SHP77 treated with DMSO at 0.1 percent for 48 hours (cell line): ENCODE results near the gene MARCHF10.
A peak's percentile ranks its signal among the peaks of the same experiment; 100 is the strongest.
"Not testable (repeated sequence)": the region's sequence is repeated elsewhere in the genome, so short reads cannot be mapped to it uniquely, and the experiment has no call there.

Experiments used
- DNase-seq: peaks from one replicate; lab custom pipeline; 2025; lab: John Stamatoyannopoulos, UW

The MARCHF10 gene, protein sequence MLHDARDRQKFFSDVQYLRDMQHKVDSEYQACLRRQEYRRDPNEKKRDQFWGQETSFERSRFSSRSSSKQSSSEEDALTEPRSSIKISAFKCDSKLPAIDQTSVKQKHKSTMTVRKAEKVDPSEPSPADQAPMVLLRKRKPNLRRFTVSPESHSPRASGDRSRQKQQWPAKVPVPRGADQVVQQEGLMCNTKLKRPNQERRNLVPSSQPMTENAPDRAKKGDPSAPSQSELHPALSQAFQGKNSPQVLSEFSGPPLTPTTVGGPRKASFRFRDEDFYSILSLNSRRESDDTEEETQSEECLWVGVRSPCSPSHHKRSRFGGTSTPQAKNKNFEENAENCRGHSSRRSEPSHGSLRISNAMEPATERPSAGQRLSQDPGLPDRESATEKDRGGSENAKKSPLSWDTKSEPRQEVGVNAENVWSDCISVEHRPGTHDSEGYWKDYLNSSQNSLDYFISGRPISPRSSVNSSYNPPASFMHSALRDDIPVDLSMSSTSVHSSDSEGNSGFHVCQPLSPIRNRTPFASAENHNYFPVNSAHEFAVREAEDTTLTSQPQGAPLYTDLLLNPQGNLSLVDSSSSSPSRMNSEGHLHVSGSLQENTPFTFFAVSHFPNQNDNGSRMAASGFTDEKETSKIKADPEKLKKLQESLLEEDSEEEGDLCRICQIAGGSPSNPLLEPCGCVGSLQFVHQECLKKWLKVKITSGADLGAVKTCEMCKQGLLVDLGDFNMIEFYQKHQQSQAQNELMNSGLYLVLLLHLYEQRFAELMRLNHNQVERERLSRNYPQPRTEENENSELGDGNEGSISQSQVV

DNA sequence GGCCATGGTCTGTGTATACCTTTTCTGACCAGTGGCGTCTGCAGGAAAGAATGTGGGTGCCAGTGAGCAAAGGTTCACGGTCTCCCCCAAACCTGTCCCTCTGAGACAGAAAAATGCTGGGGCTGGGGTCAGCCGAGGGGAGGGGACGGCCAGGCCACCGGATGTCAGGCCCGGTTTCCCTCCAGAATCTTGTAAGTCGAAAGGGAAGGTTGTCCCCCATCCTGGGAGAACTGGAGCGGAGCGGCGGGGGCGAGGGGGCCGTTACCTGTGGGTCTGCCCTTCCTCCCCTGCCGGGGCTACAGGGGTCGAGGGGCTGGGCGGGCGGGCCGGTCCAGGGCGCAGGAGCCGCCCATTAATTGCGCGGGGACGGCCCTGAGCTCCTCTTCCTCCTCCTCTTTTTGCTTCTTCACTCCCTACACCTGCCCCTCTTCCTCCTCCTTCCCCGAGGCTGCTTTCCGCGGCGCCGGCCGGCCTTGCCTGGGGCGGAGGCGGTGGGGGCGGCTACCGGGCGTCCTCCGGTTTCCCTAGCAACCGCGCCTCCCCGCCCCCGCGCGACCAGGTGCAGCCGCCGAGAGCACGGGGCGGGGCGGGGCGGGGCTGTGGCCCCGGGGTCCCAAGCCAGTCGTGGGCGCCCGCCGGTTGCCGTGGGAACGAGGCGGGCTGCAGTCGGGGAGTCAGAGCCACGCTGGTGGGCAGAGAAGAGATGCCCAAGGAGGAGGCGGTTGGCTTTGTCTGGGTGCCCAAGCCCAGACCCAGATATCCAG, at the start of gene MARCHF10:
Gene MARCHF10 (minus strand): TSS at position 503 of the 764 bp plus-strand sequence. CDS start 6,579 bp downstream, outside the sequence.
- DNase-seq: peak; percentile 21

GRCh38 chr17:62857526-62857925, 49.4 kb upstream of the MARCHF10 start:
- no peak for DNase-seq

- DNase-seq: no peak
These were observed 48.5 kb upstream of the MARCHF10 start for GRCh38 chr17:62856594-62856993.

DNA sequence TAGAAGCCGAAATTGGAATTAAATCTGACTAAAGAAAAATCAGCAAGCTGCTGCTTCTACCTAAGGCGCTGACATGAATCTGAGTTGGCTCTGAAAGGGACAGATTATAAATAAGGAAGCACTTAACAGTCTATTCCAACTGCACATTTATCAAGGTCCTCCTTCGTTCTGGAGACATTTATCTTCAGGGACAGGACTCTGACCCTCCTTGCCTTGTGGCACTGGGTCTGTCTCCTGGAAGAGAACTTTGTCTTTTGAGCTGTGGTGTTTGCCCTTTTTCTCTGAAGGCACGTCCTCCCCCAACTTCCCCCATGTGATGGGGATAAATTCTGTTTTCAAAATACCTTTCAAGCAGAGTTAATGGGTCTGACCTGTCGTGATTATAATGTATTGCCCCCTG, 47.0 kb upstream of the MARCHF10 start:
- DNase-seq: no peak

DNA sequence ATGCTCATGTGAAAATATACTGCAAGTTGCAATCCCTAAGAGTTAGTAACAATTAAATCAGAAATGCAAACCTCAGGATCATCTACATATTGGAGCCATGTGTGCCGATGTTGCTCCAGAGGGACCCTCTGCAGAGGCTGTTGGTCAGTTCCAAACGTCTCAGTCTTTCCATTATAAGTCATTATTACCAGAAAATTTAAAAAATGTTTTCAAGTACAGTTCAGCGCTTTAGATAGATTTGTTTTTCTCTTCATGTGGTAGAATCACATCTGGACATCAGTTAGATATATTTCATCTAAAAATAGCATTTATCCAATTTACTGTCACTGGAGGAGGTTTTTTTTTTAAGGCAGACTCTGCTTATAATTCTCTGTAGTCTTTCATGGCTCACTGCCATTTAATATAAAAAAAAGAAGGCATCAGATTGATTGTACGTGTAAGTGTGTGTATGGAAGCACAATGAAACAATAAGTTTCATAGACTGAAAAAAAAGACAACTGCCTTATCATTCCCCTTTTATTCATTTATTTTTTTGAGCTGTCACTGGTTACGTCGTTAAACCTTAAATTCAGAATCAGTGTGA, 46.1 kb upstream of the MARCHF10 start:
- DNase-seq: no peak

DNA sequence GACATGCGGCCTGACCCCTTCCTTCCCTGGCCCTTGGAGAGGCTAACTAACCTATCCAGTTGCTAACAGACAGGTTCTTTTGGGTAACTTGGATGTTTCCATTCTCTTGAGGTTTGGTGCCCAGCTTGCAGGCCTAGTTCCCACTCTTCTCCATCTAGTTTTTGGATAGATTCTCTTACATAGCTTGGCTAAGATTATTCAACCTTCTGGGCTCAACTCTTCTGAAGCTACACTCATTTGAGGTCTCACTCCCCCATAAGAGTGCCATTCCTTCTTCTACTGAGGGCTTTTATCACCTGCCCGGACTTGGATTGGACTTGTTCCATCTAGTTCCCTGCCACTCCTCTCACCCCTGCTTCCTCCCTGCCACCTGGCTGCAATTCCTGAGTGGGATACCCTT, 44.1 kb upstream of the MARCHF10 start:
- DNase-seq: no peak

DNA sequence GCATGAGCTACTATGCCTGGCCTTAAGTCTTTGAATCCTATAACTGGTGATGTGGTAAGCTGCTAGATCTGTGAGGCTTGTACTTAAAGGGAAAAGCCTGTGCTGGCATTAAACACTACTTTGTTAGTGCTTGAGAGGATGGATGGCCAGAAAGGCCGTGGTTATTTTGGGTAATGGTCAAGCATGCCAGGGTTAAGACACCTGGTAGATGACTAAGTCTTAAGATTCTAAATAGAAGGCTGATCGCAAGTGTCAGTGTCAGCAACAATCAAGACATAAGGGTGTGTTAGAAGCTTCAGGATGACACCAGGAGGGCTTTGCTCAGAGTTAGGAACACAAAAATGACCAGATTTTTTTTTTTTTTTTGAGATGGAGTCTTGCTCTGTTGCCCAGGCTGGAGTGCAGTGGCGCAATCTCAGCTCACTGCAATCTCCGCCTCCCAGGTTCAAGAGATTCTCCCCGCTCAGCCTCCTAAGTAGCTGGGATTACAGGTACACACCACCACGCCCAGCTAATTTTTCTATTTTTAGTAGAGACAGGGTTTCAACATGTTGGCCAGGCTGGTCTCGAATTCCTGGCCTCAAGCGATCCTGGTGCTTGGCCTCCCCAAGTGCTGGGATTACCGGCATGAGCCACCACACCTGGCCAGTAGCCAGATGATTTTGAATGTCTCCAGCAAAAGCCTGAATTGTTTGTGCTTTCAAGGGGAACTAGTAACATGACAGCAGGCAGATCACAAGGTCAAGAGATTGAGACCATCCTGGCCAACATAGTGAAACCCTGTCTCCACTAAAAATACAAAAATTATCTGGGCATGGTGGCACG, 41.7 kb upstream of the MARCHF10 start:
- not testable (repeated sequence) for DNase-seq

GRCh38 chr17:62848334-62848733, 40.2 kb upstream of the MARCHF10 start:
- DNase-seq: no peak

GRCh38 chr17:62847426-62847825, 39.3 kb upstream of the MARCHF10 start:
- DNase-seq: no peak

DNA sequence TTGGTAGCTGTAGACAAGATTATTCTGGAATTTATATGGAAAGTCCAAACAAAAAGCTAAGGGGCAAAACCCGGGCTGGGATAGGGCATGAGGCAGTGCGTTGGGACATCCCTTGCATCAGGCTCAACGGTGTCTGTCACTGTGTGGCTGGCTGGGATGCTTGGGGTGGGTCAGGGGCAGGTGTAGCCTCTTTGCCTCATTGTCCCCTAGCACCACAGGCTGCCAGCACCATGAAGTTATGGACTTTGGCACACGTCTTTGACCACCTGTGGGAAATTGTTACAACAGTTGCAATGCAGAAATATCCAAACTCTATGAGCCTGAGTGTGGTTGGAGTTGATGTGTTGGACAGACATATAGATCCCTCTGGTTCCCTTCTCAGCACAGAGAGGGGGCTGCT, 32.8 kb upstream of the MARCHF10 start:
- no peak for DNase-seq

- not testable (repeated sequence) for DNase-seq
These were observed 25.7 kb upstream of the MARCHF10 start for GRCh38 chr17:62833816-62834215.

GRCh38 chr17:62832405-62832804, 24.3 kb upstream of the MARCHF10 start:
- no peak for DNase-seq

DNA sequence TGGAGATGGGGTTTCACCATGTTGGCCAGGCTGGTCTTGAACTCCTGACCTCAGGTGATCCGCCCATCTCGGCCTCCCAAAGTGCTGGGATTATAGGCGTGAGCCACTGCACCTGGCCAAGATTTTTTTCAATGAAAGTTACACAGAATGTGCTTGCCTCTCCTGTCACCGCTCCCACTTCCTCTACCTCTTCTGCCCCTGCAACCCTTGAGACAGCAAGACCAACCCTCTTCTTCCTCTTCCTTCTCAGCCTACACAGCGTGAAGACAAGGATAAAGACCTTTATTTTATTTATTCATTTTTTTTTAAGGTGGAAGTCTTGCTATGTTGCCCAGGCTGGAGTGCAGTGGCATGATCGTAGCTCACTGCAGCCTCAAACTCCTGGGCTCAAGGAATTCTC, 23.0 kb upstream of the MARCHF10 start:
- DNase-seq: not testable (repeated sequence)

DNA sequence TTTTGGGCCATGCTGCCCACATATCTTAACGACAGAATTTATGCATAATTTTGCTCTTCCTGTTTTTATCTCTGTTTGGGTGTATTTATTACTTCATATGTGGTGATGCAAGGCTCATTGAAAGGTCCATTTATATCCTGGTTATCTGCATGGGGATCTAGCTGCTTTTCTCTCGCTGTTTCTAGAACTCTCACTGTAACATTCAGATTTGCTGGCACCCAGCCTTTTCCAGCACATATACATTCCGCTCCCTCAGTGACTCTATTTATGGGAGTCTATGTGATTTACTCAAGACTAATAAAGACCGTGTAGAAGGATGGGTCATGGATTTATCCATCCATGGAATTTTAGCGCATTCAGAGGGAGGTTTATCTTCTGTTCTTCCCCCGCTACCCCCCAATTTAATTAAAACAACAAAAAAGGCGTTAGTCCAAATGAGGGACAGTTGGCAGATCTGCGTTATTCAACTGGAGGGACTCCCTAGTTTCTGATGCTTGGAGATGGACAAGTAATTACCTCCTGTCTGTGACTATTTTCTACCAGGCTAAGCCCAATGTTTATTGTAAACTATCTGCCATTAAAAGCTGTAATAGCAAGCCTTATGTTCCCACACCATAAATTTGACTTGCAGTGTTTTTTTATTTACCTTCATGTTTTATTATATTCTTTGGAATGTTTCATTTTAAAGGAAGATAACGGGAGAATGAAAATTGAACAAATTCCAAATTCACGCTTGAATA, 19.8 kb upstream of the MARCHF10 start:
- DNase-seq: no peak

GRCh38 chr17:62826956-62827355, 18.8 kb upstream of the MARCHF10 start:
- no peak for DNase-seq

GRCh38 chr17:62825182-62825581, 17.1 kb upstream of the MARCHF10 start:
- no peak for DNase-seq

- DNase-seq: no peak
These were observed 16.4 kb upstream of the MARCHF10 start for GRCh38 chr17:62824290-62825131.

GRCh38 chr17:62823111-62823893, 15.2 kb upstream of the MARCHF10 start:
- DNase-seq: no peak
